Measurements from ENCODE around the gene NRXN2.

GRCh38 chr11:64593156-64594105 is 129.6 kb downstream of the NRXN2 start:
- TF ChIP-seq POLR2A (IDR thresholded peaks at IDR 0.05; ENCODE audit: low read length) (no peak), GATA1 (IDR thresholded peaks at IDR 0.05; ENCODE audit: low read depth, low read length) (no peak)
